Dendritic cell treated with granulocyte-macrophage colony-stimulating factor and Interleukin-4, amounts not matched to agents 40 ng/mL and 50 ng/mL, for 4 days (primary cell): ENCODE measurements around the gene ALG14.
A peak's percentile ranks its signal among the peaks of the same experiment; 100 is the strongest.

Experiments used
- H3K27ac Mint-ChIP-seq: one replicate; pipeline ENCODE4 v1.8.0; 2022; ENCODE audit warnings: mild to moderate bottlenecking, mixed read lengths
- H3K27me3 Mint-ChIP-seq: one replicate; pipeline ENCODE4 v1.8.0; 2022; ENCODE audit warnings: mild to moderate bottlenecking, mixed read lengths
- H3K36me3 Mint-ChIP-seq: one replicate; pipeline ENCODE4 v1.8.0; 2022; ENCODE audit warnings: low read depth, mixed read lengths
- H3K4me1 Mint-ChIP-seq: one replicate; pipeline ENCODE4 v1.8.0; 2022; ENCODE audit warnings: low read depth, mixed read lengths
- H3K4me3 Mint-ChIP-seq: one replicate; pipeline ENCODE4 v1.8.0; 2022; ENCODE audit warnings: mild to moderate bottlenecking, moderate library complexity, mixed read lengths
- H3K9me3 Mint-ChIP-seq: one replicate; pipeline ENCODE4 v1.8.0; 2022; ENCODE audit warnings: mixed read lengths
- intact Hi-C: fragments of 100-400 bp; cut with micrococcal nuclease; formaldehyde crosslinking; loops from one replicate; pipeline ENCODE4 v1.15.0; 2022

ALG14 gene, protein sequence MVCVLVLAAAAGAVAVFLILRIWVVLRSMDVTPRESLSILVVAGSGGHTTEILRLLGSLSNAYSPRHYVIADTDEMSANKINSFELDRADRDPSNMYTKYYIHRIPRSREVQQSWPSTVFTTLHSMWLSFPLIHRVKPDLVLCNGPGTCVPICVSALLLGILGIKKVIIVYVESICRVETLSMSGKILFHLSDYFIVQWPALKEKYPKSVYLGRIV

GRCh38 chr1:95072532-95073419, at the start of gene ALG14:
TSS of gene ALG14 (minus strand) at chr1:95072951. CDS start at chr1:95072898, 53 bp downstream.
- Mint-ChIP-seq H3K4me1 (peaks cover 9% of the 10 kb centered on the region), H3K27me3 (peaks cover 11% of the 10 kb centered on the region), H3K27ac (peak within 1 kb of the TSS; percentile 97)

GRCh38 chr1:95122151-95122697, 49.5 kb upstream of the ALG14 start:
- Mint-ChIP-seq H3K36me3 (no peaks in the 10 kb centered on the region), H3K27ac (no peak overlapping the region), H3K4me1 (no peaks in the 10 kb centered on the region), H3K27me3 (peaks cover 39% of the 10 kb centered on the region), H3K4me3 (no peak overlapping the region), H3K9me3 (no peaks in the 10 kb centered on the region)
- intact Hi-C loops: no loop called here

More at GRCh38 chr1:95072532-95073419, at the start of gene ALG14:
- intact Hi-C loops: no loop called here
- Mint-ChIP-seq H3K4me3 (peak within 1 kb of the TSS; percentile 98), H3K9me3 (no peaks in the 10 kb centered on the region), H3K36me3 (peaks cover 13% of the 10 kb centered on the region)

DNA sequence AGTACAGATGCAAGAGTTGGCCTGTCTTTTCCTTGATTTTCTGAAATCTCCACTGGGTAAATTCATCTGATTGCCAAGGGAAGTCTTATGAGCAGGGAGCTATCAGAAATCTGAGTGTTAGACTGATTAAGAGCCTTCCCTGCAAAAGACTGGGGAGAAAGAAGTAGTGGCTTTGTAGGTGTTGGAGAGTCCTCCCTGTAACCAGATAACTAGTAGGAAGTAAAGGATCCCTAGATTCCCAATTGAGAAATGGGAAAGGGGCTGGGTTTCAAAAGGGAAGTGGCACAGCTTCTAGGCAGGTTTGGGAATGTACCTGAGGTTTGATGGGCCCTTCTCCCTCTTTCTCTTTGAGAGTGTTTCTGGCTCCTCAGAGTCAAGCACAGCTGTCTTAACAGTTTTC, 46.5 kb upstream of the ALG14 start:
- peaks cover 4% of the 10 kb centered on the region for H3K4me1 Mint-ChIP-seq
- H3K36me3 Mint-ChIP-seq: no peaks in the 10 kb centered on the region
- intact Hi-C loops: no loop called here
- no peak overlapping the region for H3K27ac Mint-ChIP-seq
- H3K9me3 Mint-ChIP-seq: no peaks in the 10 kb centered on the region
- H3K4me3 Mint-ChIP-seq: no peak overlapping the region
- H3K27me3 Mint-ChIP-seq: peaks cover 64% of the 10 kb centered on the region

DNA sequence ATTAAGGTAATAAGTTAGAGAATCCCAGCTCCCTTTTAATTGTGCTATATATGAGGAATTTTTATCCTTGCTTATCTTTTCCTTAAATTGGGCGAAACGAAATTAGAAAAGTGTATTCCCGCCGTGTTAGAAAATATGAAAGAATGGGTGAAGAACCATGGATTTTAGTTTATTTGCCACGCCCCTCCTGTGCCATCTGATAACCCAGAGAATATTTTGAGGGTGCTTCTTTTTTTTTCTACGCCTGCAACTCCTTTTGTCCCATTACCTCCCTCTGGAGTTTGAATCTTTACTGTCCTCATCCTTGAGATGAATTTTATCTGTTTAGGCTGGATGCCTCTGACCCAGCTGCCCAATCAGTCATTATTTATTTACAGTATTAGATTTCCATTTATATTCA, 46.0 kb upstream of the ALG14 start:
- Mint-ChIP-seq H3K27me3 (peaks cover 64% of the 10 kb centered on the region), H3K27ac (no peak overlapping the region), H3K36me3 (no peaks in the 10 kb centered on the region), H3K4me1 (peaks cover 4% of the 10 kb centered on the region), H3K9me3 (no peaks in the 10 kb centered on the region), H3K4me3 (no peak overlapping the region)
- intact Hi-C loops: no loop called here

DNA sequence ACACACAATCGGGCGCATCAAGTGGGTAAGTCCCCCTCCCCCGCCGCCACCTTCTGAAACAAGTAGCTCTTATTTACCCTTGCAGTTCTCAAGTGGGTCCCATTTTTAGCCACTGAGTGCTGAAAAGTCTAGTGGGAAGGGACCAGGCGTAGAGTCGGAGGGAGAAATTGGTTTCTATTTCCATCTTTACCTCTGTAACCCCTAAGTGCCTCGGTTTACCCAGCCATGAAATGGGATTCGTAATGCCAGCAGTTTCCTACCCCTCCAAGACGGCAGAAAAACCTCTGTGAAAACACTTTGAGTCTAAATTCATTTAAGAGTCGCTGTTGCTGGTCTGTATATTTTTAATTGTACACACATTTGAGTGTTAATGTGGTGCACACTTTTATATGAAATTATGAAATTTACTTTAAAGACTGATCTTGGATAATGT, 45.3 kb upstream of the ALG14 start:
- Mint-ChIP-seq H3K4me3 (peak overlapping the region; percentile 67), H3K27me3 (peaks cover 67% of the 10 kb centered on the region), H3K36me3 (no peaks in the 10 kb centered on the region), H3K9me3 (no peaks in the 10 kb centered on the region), H3K27ac (no peak overlapping the region), H3K4me1 (peaks cover 4% of the 10 kb centered on the region)
- intact Hi-C loops: no loop called here

DNA sequence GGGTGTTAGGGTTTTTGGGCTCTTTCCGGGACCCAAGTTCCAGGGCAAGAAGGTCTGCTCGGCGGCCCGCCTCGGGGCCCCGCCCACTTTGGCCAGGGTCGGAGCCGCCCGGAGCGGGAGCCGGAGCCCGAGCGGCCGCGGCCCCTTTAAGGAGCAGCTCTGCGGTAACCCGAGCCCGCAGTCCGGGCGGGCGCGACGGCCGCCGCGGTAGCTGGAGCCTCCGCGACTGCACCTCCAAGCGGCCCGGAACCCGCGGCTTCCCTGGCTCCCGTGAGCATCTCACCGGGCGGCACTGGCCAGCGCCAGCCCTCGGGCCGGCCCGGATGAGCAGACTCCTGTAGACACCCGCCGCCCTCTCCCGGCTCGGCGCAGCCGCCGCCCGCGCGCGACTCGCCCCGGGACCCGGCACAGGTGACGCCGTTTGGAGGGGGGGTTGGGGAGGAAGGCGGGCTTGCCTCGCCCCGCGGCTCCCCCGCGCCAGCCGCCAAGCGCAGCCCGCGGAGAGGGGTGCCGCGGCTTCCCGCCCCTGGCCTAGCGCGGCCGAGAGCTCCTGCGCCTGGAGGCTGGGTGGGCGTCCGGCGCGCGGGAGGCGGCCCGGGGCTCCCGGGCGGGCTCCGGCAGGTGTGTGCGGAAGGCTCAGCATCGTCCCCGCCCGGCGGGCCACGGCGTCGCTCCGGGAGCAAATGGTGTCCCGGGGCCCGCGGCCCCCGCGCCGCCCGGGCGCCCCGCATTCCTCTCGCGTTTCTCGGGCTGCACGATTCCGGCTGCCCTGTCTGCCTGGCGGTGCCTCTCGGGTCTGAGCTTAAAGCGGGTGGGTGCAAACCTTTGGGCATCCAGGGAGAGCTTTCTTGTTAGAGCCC, 44.7 kb upstream of the ALG14 start, which contains the start of gene TLCD4:
TLCD4 (plus strand) TSS at position 149 of the 860 bp plus-strand sequence. CDS start 26,547 bp downstream, outside the sequence.
- Mint-ChIP-seq H3K27me3 (peaks cover 70% of the 10 kb centered on the region), H3K4me1 (peaks cover 4% of the 10 kb centered on the region), H3K9me3 (no peaks in the 10 kb centered on the region), H3K4me3 (peak within 1 kb of the TSS; percentile 67), H3K27ac (no peak within 1 kb of the TSS), H3K36me3 (no peaks in the 10 kb centered on the region)
- intact Hi-C loops: no loop called here

DNA sequence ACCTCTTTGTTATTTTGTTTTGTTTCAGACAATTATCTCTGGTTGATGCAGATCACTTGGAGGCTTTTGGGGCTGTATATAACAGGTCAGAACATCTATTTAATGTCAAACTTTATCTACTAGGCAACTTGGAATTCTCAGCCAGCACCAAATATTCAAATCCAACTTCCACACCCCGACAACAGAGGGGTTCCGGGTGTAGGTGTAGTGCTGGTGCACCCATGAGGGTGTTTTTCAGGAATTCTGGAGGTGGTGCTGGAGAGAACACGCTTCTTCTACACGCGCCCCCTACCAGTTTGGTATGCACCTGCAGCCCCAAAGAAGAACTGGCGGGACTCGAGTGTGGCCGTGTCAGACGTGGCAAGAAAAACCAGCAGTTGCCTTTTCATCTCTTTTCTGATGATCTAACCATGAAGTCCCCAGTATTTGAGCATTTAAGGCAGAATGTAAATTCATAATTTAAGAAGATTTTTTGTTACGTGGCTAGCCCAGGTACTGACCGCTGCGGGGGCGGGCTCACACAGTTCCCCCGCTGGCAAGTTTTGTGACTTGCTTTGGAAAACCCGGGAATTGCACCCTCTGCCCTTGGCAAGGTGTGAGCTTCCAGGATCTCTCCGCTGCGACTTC, 43.9 kb upstream of the ALG14 start:
- Mint-ChIP-seq H3K9me3 (no peaks in the 10 kb centered on the region), H3K27ac (no peak overlapping the region), H3K4me3 (peak overlapping the region; percentile 61), H3K4me1 (peaks cover 4% of the 10 kb centered on the region), H3K36me3 (no peaks in the 10 kb centered on the region), H3K27me3 (peaks cover 72% of the 10 kb centered on the region)
- intact Hi-C loops: no loop called here

DNA sequence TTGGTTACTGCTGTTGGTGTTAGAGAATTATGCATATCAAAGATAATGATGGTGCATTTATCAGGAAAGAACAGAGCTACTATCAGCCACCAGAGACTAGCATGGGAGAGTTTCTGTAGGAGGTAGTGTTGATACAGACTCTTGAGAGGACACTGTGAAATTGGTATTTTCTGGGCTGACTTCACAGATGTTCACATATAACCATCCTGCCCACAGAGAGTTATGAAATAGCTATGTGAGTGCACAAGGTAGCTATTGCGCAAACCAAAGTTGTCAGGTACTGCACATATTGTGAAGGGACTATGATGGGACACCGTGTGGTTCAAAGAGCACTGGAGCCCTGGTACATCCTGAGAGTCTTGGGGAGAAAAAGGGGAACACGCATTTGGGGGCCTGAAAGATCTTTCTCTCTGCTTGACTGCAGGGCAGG, 43.0 kb upstream of the ALG14 start:
- intact Hi-C loops: no loop called here
- no peak overlapping the region for H3K4me3 Mint-ChIP-seq
- no peak overlapping the region for H3K27ac Mint-ChIP-seq
- H3K36me3 Mint-ChIP-seq: no peaks in the 10 kb centered on the region
- peaks cover 4% of the 10 kb centered on the region for H3K4me1 Mint-ChIP-seq
- peaks cover 72% of the 10 kb centered on the region for H3K27me3 Mint-ChIP-seq
- no peaks in the 10 kb centered on the region for H3K9me3 Mint-ChIP-seq

- Mint-ChIP-seq H3K9me3 (no peaks in the 10 kb centered on the region), H3K4me3 (no peak overlapping the region), H3K27me3 (peaks cover 56% of the 10 kb centered on the region), H3K4me1 (peaks cover 4% of the 10 kb centered on the region), H3K36me3 (no peaks in the 10 kb centered on the region), H3K27ac (no peak overlapping the region)
- intact Hi-C loops: no loop called here
These were observed 40.9 kb upstream of the ALG14 start for GRCh38 chr1:95113684-95114083.

DNA sequence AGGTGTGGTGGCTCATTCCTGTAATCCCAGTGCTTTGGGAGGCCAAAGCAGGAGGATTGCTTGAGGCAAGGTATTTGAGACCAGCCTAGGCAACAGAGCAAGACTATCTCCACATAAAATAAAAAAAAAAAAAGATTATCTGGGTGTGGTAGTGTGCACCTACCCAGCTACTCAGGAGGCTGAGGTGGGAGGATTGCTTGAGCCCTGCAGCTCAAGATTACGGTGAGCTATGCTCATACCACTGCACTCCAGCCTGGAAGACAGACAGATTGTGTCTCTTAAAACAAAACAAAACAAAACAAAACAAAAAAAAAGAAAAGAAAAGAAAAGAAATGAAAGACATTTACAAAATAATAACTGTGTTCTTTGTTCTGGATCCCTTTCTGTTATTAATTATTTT, 38.3 kb upstream of the ALG14 start:
- no peak overlapping the region for H3K4me3 Mint-ChIP-seq
- H3K36me3 Mint-ChIP-seq: no peaks in the 10 kb centered on the region
- H3K9me3 Mint-ChIP-seq: no peaks in the 10 kb centered on the region
- H3K27ac Mint-ChIP-seq: no peak overlapping the region
- intact Hi-C loops: no loop called here
- H3K27me3 Mint-ChIP-seq: peaks cover 34% of the 10 kb centered on the region
- no peaks in the 10 kb centered on the region for H3K4me1 Mint-ChIP-seq

DNA sequence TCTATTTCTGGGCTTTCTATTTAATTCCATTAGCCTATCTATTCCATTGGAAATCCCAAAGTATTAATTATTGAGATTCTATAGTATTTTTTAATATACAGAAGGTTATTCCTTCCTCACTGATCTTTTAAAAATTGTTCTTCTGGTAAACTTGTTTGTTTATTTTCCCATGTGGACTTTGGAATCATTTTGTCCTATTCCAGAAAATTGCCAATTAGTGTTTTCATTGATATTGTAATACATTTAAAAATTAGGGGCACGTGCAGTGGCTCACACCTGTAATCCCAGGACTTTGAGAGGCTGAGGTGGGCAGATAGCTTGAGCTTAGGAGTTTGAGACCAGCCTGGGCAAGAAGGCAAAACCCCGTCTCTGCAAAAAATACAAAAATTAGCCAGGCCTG, 36.0 kb upstream of the ALG14 start:
- Mint-ChIP-seq H3K27ac (no peak overlapping the region), H3K4me1 (no peaks in the 10 kb centered on the region), H3K36me3 (no peaks in the 10 kb centered on the region), H3K4me3 (no peak overlapping the region), H3K27me3 (peaks cover 25% of the 10 kb centered on the region), H3K9me3 (no peaks in the 10 kb centered on the region)
- intact Hi-C loops: no loop called here

DNA sequence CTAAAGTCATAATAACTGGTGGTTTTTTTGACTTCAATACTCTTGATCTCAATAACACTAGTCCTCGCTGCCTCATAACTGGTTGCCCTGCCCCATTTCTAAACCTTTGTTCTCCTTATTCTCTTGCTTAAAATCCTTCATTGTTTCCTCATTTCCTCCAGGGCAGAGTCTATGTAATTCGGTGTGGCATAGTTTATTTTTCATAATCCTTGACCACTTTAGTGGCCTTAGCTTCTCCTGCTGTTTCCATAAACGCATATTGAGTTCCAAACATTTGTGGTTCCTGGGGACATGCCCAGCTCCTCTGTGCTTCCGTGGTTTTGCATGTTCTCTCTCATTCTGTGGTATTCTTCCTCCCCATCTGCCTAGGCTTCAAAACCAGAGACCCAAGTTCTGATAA, 25.4 kb upstream of the ALG14 start:
- Mint-ChIP-seq H3K4me3 (no peak overlapping the region), H3K9me3 (no peaks in the 10 kb centered on the region), H3K27me3 (peaks cover 2% of the 10 kb centered on the region), H3K27ac (no peak overlapping the region), H3K4me1 (peaks cover 25% of the 10 kb centered on the region), H3K36me3 (no peaks in the 10 kb centered on the region)
- intact Hi-C loops: no loop called here

- Mint-ChIP-seq H3K36me3 (no peaks in the 10 kb centered on the region), H3K4me1 (peaks cover 25% of the 10 kb centered on the region), H3K4me3 (no peak overlapping the region), H3K9me3 (no peaks in the 10 kb centered on the region), H3K27me3 (peaks cover 1% of the 10 kb centered on the region), H3K27ac (no peak overlapping the region)
- intact Hi-C loops: no loop called here
These were observed 24.7 kb upstream of the ALG14 start for GRCh38 chr1:95097426-95097825.
